Endodermal cell (in vitro differentiated cells): ENCODE data around the gene SERTAD2. TPM values are rescaled to one million over a fixed set of nuclear protein-coding genes. Genes with fewer than 3 reads are reported as not detected.

Source experiments
- DNase-seq: peaks from one replicate; pipeline ENCODE4 v3.0.0-alpha.2; 2017
- H3K27ac ChIP-seq: 2 replicates; pipeline ENCODE4 v1.5.1; 2013; ENCODE audit warnings: mild to moderate bottlenecking, low read depth, low read length, moderate library complexity
- H3K27me3 ChIP-seq: 2 replicates; pipeline ENCODE4 v1.6.1; 2013; ENCODE audit warnings: mild to moderate bottlenecking, low read length, moderate library complexity; ENCODE audit not compliant: insufficient read depth, control insufficient read depth, poor library complexity, severe bottlenecking
- H3K36me3 ChIP-seq: 2 replicates; pipeline ENCODE4 v1.7.0; 2013; ENCODE audit warnings: mild to moderate bottlenecking, low read length, moderate library complexity; ENCODE audit not compliant: control insufficient read depth, insufficient read depth
- H3K4me1 ChIP-seq: one replicate; pipeline ENCODE4 v1.7.0; 2013; ENCODE audit warnings: low read length; ENCODE audit not compliant: control insufficient read depth, insufficient read depth
- H3K4me3 ChIP-seq: 2 replicates; pipeline ENCODE4 v1.5.1; 2013; ENCODE audit warnings: mild to moderate bottlenecking, low read length, moderate library complexity
- H3K9ac ChIP-seq: 2 replicates; pipeline ENCODE4 v1.6.1; 2013; ENCODE audit warnings: mild to moderate bottlenecking, low read length, moderate library complexity; ENCODE audit not compliant: poor library complexity, severe bottlenecking; ENCODE audit errors: extremely low read depth
- H3K9me3 ChIP-seq: 2 replicates; pipeline ENCODE4 v1.6.1; 2013; ENCODE audit warnings: mild to moderate bottlenecking, low read length, moderate library complexity; ENCODE audit not compliant: control insufficient read depth
- H3K27ac Mint-ChIP-seq: 2 replicates; pipeline ENCODE4 v1.8.0; 2020; ENCODE audit warnings: mixed read lengths
- H3K27me3 Mint-ChIP-seq: 2 replicates; pipeline ENCODE4 v1.8.0; 2021; ENCODE audit warnings: mild to moderate bottlenecking, mixed read lengths; ENCODE audit not compliant: insufficient read depth
- H3K36me3 Mint-ChIP-seq: 2 replicates; pipeline ENCODE4 v1.8.0; 2020; ENCODE audit warnings: low read depth, mixed read lengths
- H3K4me1 Mint-ChIP-seq: 2 replicates; pipeline ENCODE4 v1.8.0; 2020; ENCODE audit warnings: mixed read lengths
- H3K4me3 Mint-ChIP-seq: 2 replicates; pipeline ENCODE4 v1.8.0; 2020; ENCODE audit warnings: mild to moderate bottlenecking, moderate library complexity, mixed read lengths
- H3K9me3 Mint-ChIP-seq: 2 replicates; pipeline ENCODE4 v1.8.0; 2020; ENCODE audit warnings: mild to moderate bottlenecking, mixed read lengths
- CTCF ChIP-seq: fragments of 200-600 bp; sonication (generic); conservative IDR thresholded peaks from 2 replicates; pipeline ENCODE4 v1.5.0; 2021; ENCODE audit warnings: antibody characterized with exemption, mild to moderate bottlenecking
- WGBS, 2 experiments: methylation state at CpG; one replicate each; pipeline versions ENCODE4 v1.1.5 to v1.1.7; 2013; ENCODE audit warnings: missing lambda C conversion rate in 2 of 2, mixed read lengths in 1 of 2; ENCODE audit not compliant: insufficient coverage in 1 of 2, insufficient read length in 1 of 2; 5-methylcytosine and 5-hydroxymethylcytosine counted together
- total RNA-seq, 2 donors: library from RNA; stranded (reverse); fragmentation: NEBNext Ultra II Directional in 1 of 2; extraction: Animal tissue kit (Norgen Biotek cat#: 25700) in 1 of 2; gene quantifications; 2 replicates in 1 of 2; 3 replicates in 1 of 2; pipeline ENCODE4 v1.2.1, GENCODE V29; 2021

Gene SERTAD2
- total RNA-seq, 2 donors from 2014 or later, result 17.1 to 20.3 TPM

- Mint-ChIP-seq H3K27me3 (peaks cover 8% of the 10 kb centered on the region), H3K4me3 (peak overlapping the region; percentile 76), H3K9me3 (no peaks in the 10 kb centered on the region), H3K27ac (no peak overlapping the region), H3K36me3 (no peaks in the 10 kb centered on the region), H3K4me1 (peaks cover 58% of the 10 kb centered on the region)
- Histone ChIP-seq H3K9ac (peak overlapping the region; percentile 70), H3K9me3 (no peaks in the 10 kb centered on the region), H3K4me1 (peaks cover 23% of the 10 kb centered on the region), H3K27me3 (no peaks in the 10 kb centered on the region), H3K27ac (no peak overlapping the region), H3K36me3 (no peaks in the 10 kb centered on the region), H3K4me3 (peak overlapping the region; percentile 93)
- TF ChIP-seq CTCF, result no peak
- DNase-seq, result no peak
- WGBS, 2 experiments, result 23% methylated on average over 4 of the region's 4 CpGs; no CpG with 5 or more reads in 1 of the 2 experiments
Observed at GRCh38 chr2:64651590-64651989, 2.1 kb downstream of the SERTAD2 start.

GRCh38 chr2:64650722-64651338 is 2.9 kb downstream of the SERTAD2 start:
- DNase-seq, result no peak
- H3K27me3 Mint-ChIP-seq, result peaks cover 8% of the 10 kb centered on the region
- H3K4me1 ChIP-seq, result peaks cover 25% of the 10 kb centered on the region
- H3K36me3 ChIP-seq, result no peaks in the 10 kb centered on the region
- no peak overlapping the region for H3K4me3 Mint-ChIP-seq
- H3K9ac ChIP-seq, result no peak overlapping the region
- H3K27ac ChIP-seq, result no peak overlapping the region
- no peaks in the 10 kb centered on the region for H3K9me3 Mint-ChIP-seq
- TF ChIP-seq CTCF, result no peak
- H3K27ac Mint-ChIP-seq, result no peak overlapping the region
- H3K4me1 Mint-ChIP-seq, result peaks cover 64% of the 10 kb centered on the region
- H3K9me3 ChIP-seq, result no peaks in the 10 kb centered on the region
- 93 to 94% methylated on average over 4 of the region's 5 CpGs for WGBS, 2 experiments
- peak overlapping the region; percentile 93 for H3K4me3 ChIP-seq
- no peaks in the 10 kb centered on the region for H3K27me3 ChIP-seq
- H3K36me3 Mint-ChIP-seq, result no peaks in the 10 kb centered on the region

- H3K36me3 ChIP-seq, result no peaks in the 10 kb centered on the region
- H3K27ac ChIP-seq, result no peak overlapping the region
- no peaks in the 10 kb centered on the region for H3K27me3 ChIP-seq
- DNase-seq, result no peak
- Mint-ChIP-seq H3K27ac (no peak overlapping the region), H3K4me1 (peaks cover 60% of the 10 kb centered on the region), H3K27me3 (peaks cover 8% of the 10 kb centered on the region), H3K9me3 (no peaks in the 10 kb centered on the region), H3K36me3 (no peaks in the 10 kb centered on the region), H3K4me3 (no peak overlapping the region)
- no peaks in the 10 kb centered on the region for H3K9me3 ChIP-seq
- H3K9ac ChIP-seq, result no peak overlapping the region
- 89 to 100% methylated on average over 2 to 5 of the region's 5 CpGs for WGBS, 2 experiments
- TF ChIP-seq CTCF, result no peak
- peaks cover 29% of the 10 kb centered on the region for H3K4me1 ChIP-seq
- no peak overlapping the region for H3K4me3 ChIP-seq
Observed at GRCh38 chr2:64650296-64650695, 3.4 kb downstream of the SERTAD2 start.
